Measurements from ENCODE around the gene SLC27A5. TPM values are rescaled to one million over a fixed set of nuclear protein-coding genes. Genes with fewer than 3 reads are reported as not detected.

SLC27A5 gene
- total and polyA plus RNA-seq, 12 donors, result 2.2 to 7.9 (median 4.3) TPM

Small RNAs within 50 kb of the gene (microRNA-seq; reads per million reads assigned to microRNA genes)
- gene MIR6807, result 0 reads per million in 2 donors

Other genes starting within 250 kb of the SLC27A5 start
- gene ZNF8, start 233.0 kb downstream of the SLC27A5 start, total RNA-seq, result 1 to 10 TPM; 4.4 to 6.2 (median 5.6) TPM
- gene ZNF8, start 233.0 kb downstream of the SLC27A5 start, polyA plus RNA-seq, result 1 to 10 TPM; 1.4 to 4.2 TPM
- gene ERVK3-1, start 206.6 kb downstream of the SLC27A5 start, total RNA-seq, result 10 to 100 TPM; 14.4 to 28.7 (median 17.7) TPM
- 10 to 100 TPM; 28.6 to 57.5 TPM for gene ERVK3-1, start 206.6 kb downstream of the SLC27A5 start, polyA plus RNA-seq
- 1 to 10 TPM; 1.2 to 2.1 (median 1.4) TPM for gene ZSCAN22, start 185.0 kb downstream of the SLC27A5 start, total RNA-seq
- gene ZSCAN22, start 185.0 kb downstream of the SLC27A5 start, polyA plus RNA-seq, result under 1 TPM; 0.80 to 0.87 TPM
- gene A1BG, start 158.5 kb downstream of the SLC27A5 start, total RNA-seq, result 1 to 10 TPM in 9 of 10 donors, under 1 TPM in 1; 0.80 to 5.5 (median 2.0) TPM
- gene A1BG, start 158.5 kb downstream of the SLC27A5 start, polyA plus RNA-seq, result 1 to 10 TPM; 9.6 TPM
- under 1 TPM in 9 of 10 donors, not detected in 1; 0.14 to 0.73 (median 0.30) TPM for gene ZNF497, start 149.2 kb downstream of the SLC27A5 start, total RNA-seq
- under 1 TPM; 0.22 to 0.33 TPM for gene ZNF497, start 149.2 kb downstream of the SLC27A5 start, polyA plus RNA-seq
- under 1 TPM; 0.11 to 0.90 (median 0.41) TPM for gene ZNF837, start 131.0 kb downstream of the SLC27A5 start, total RNA-seq
- under 1 TPM; 0.36 to 0.88 TPM for gene ZNF837, start 131.0 kb downstream of the SLC27A5 start, polyA plus RNA-seq
- 100 to 1,000 TPM; 360 to 610 (median 413) TPM for gene RPS5, start 124.7 kb downstream of the SLC27A5 start, total RNA-seq
- gene RPS5, start 124.7 kb downstream of the SLC27A5 start, polyA plus RNA-seq, result 1,000 to 10,000 TPM in 1 of 2 donors, 100 to 1,000 TPM in 1; 430 to 2,053 TPM
- gene RNF225, start 116.3 kb downstream of the SLC27A5 start, total RNA-seq, result not detected
- gene RNF225, start 116.3 kb downstream of the SLC27A5 start, polyA plus RNA-seq, result not detected
- gene ZNF584, start 103.3 kb downstream of the SLC27A5 start, total RNA-seq, result 10 to 100 TPM; 12.7 to 20.4 (median 17.6) TPM
- gene ZNF584, start 103.3 kb downstream of the SLC27A5 start, polyA plus RNA-seq, result 10 to 100 TPM in 1 of 2 donors, 1 to 10 TPM in 1; 6.5 to 15.9 TPM
- 1 to 10 TPM; 3.6 to 6.7 (median 5.1) TPM for gene ZNF132, start 71.8 kb downstream of the SLC27A5 start, total RNA-seq
- 1 to 10 TPM; 1.1 to 1.3 TPM for gene ZNF132, start 71.8 kb downstream of the SLC27A5 start, polyA plus RNA-seq
- gene ZNF324B, start 60.4 kb downstream of the SLC27A5 start, total RNA-seq, result 1 to 10 TPM; 1.9 to 5.2 (median 3.2) TPM
- 1 to 10 TPM; 1.4 to 1.6 TPM for gene ZNF324B, start 60.4 kb downstream of the SLC27A5 start, polyA plus RNA-seq
- 1 to 10 TPM; 3.8 to 6.1 (median 5.1) TPM for gene ZNF324, start 44.9 kb downstream of the SLC27A5 start, total RNA-seq
- 1 to 10 TPM; 2.6 to 4.0 TPM for gene ZNF324, start 44.9 kb downstream of the SLC27A5 start, polyA plus RNA-seq
- 1 to 10 TPM; 4.2 to 7.0 (median 5.1) TPM for gene ZNF446, start 35.6 kb downstream of the SLC27A5 start, total RNA-seq
- 10 to 100 TPM in 1 of 2 donors, 1 to 10 TPM in 1; 7.1 to 11.1 TPM for gene ZNF446, start 35.6 kb downstream of the SLC27A5 start, polyA plus RNA-seq
- gene ZBTB45, start 7.8 kb upstream of the SLC27A5 start, total RNA-seq, result 10 to 100 TPM in 5 of 10 donors, 1 to 10 TPM in 5; 7.7 to 13.3 (median 9.7) TPM
- 1 to 10 TPM; 7.1 to 8.7 TPM for gene ZBTB45, start 7.8 kb upstream of the SLC27A5 start, polyA plus RNA-seq
- gene TRIM28, start 32.1 kb upstream of the SLC27A5 start, total RNA-seq, result 100 to 1,000 TPM; 121 to 163 (median 150) TPM
- 100 to 1,000 TPM; 105 to 129 TPM for gene TRIM28, start 32.1 kb upstream of the SLC27A5 start, polyA plus RNA-seq
- 100 to 1,000 TPM; 123 to 151 (median 131) TPM for gene CHMP2A, start 43.1 kb upstream of the SLC27A5 start, total RNA-seq
- 100 to 1,000 TPM; 239 to 349 TPM for gene CHMP2A, start 43.1 kb upstream of the SLC27A5 start, polyA plus RNA-seq
- gene UBE2M, start 46.6 kb upstream of the SLC27A5 start, total RNA-seq, result 100 to 1,000 TPM; 107 to 146 (median 122) TPM
- gene UBE2M, start 46.6 kb upstream of the SLC27A5 start, polyA plus RNA-seq, result 100 to 1,000 TPM in 1 of 2 donors, 10 to 100 TPM in 1; 45.4 to 115 TPM
- 10 to 100 TPM in 2 of 10 donors, 1 to 10 TPM in 8; 4.4 to 12.0 (median 8.3) TPM for gene MZF1, start 61.3 kb upstream of the SLC27A5 start, total RNA-seq
- 10 to 100 TPM in 1 of 2 donors, 1 to 10 TPM in 1; 7.6 to 28.0 TPM for gene MZF1, start 61.3 kb upstream of the SLC27A5 start, polyA plus RNA-seq